Natural killer cell (primary cell): ENCODE data around the gene RERE. TPM values are rescaled to one million over a fixed set of nuclear protein-coding genes. Genes with fewer than 3 reads are reported as not detected.

Experiments
- ATAC-seq, 3 donors: fragments of 150-1000 bp in 2 of 3; fragments of 200-7000 bp in 1 of 3; cut with Tn5 transposase; 1 replicate in 1 of 3; 2 replicates in 2 of 3; pipeline ENCODE4 v1.10.0; 2021; ENCODE audit warnings: mild to moderate bottlenecking in 2 of 3, moderate library complexity in 2 of 3
- DNase-seq, 2 donors: peaks; one replicate each; pipeline versions ENCODE4 v3.0.0 to v3.0.0-alpha.2; 2013 to 2021; ENCODE audit warnings: mixed read lengths in 1 of 2
- H3K27ac ChIP-seq: one replicate; pipeline ENCODE4 v1.5.1; 2013; ENCODE audit warnings: mild to moderate bottlenecking, low read length
- H3K27me3 ChIP-seq: one replicate; pipeline ENCODE4 v1.6.1; 2013; ENCODE audit warnings: low read length; ENCODE audit not compliant: control insufficient read depth, insufficient read depth
- H3K36me3 ChIP-seq: one replicate; pipeline ENCODE4 v1.6.1; 2013; ENCODE audit warnings: low read length; ENCODE audit not compliant: control insufficient read depth, insufficient read depth
- H3K4me1 ChIP-seq: one replicate; pipeline ENCODE4 v1.6.1; 2013; ENCODE audit warnings: low read length; ENCODE audit not compliant: control insufficient read depth, insufficient read depth
- H3K4me3 ChIP-seq: one replicate; pipeline ENCODE4 v1.5.1; 2013; ENCODE audit warnings: low read length
- H3K9me3 ChIP-seq: one replicate; pipeline ENCODE4 v1.6.1; 2013; ENCODE audit warnings: low read length; ENCODE audit not compliant: control insufficient read depth, insufficient read depth
- H3K27ac Mint-ChIP-seq, 2 donors: one replicate each; pipeline ENCODE4 v1.8.0; 2022; ENCODE audit warnings: mild to moderate bottlenecking in 2 of 2, mixed read lengths in 2 of 2, moderate library complexity in 1 of 2
- H3K27me3 Mint-ChIP-seq, 2 donors: one replicate each; pipeline ENCODE4 v1.8.0; 2022; ENCODE audit warnings: low read depth in 2 of 2, mixed read lengths in 2 of 2
- H3K36me3 Mint-ChIP-seq: one replicate; pipeline ENCODE4 v1.8.0; 2022; ENCODE audit warnings: mixed read lengths
- H3K4me1 Mint-ChIP-seq, 2 donors: one replicate each; pipeline ENCODE4 v1.8.0; 2022; ENCODE audit warnings: mixed read lengths in 2 of 2
- H3K4me3 Mint-ChIP-seq: one replicate; pipeline ENCODE4 v1.8.0; 2022; ENCODE audit warnings: mild to moderate bottlenecking, moderate library complexity, mixed read lengths
- H3K9me3 Mint-ChIP-seq, 2 donors: one replicate each; pipeline ENCODE4 v1.8.0; 2022; ENCODE audit warnings: mixed read lengths in 2 of 2
- WGBS: methylation state at CpG from one replicate; pipeline ENCODE4 v1.1.7; 2013; ENCODE audit warnings: missing lambda C conversion rate; ENCODE audit not compliant: insufficient coverage; 5-methylcytosine and 5-hydroxymethylcytosine counted together
- intact Hi-C: fragments of 100-400 bp; cut with micrococcal nuclease; formaldehyde crosslinking; loops from one replicate; pipeline ENCODE4 v1.14.2; 2022
- total RNA-seq, 4 donors: library from RNA; stranded (reverse); fragments of 120-200 nt in 1 of 4; gene quantifications; one replicate each; pipeline versions ENCODE4 v1.2.3 to v1.2.4, GENCODE V29; 2013 to 2022
- TF ChIP-seq, protein P1 (sequence below): fragments of 200-600 bp; IDR thresholded peaks from one replicate; pipeline ENCODE4 v1.8.0; 2022; ENCODE audit warnings: antibody characterized with exemption

Gene RERE
- total RNA-seq, 3 donors from 2014 or later (not counting 1 experiment from before 2014, with no cell fraction given): 67.7 to 76.0 (median 73.0) TPM

DNA sequence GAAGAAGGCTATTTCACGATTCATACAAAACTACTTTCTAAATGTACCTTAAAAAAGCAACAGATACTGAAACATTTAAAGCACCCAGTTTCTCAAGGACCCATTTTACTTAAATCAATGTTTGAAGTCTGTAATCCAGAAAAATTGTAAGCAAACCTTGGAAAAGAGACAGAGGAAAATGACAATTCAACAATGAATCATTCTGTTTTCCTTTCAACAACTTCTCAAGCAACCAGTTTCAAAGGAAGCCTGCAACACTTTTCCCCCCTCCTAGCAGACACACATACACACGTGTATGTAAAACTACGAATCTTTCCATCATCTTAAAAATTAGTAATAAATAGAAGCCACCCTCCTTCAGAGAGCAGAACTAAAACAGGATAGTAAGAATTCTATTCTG is 1.2 kb downstream of the RERE start:
- DNase-seq: peak in 1 of 2 donors; percentile 15
- intact Hi-C loops: loop anchor here (5.0 kb wide), 2 partner anchors 61 to 114 kb away; partner anchors contain the start of gene ENO1

DNA sequence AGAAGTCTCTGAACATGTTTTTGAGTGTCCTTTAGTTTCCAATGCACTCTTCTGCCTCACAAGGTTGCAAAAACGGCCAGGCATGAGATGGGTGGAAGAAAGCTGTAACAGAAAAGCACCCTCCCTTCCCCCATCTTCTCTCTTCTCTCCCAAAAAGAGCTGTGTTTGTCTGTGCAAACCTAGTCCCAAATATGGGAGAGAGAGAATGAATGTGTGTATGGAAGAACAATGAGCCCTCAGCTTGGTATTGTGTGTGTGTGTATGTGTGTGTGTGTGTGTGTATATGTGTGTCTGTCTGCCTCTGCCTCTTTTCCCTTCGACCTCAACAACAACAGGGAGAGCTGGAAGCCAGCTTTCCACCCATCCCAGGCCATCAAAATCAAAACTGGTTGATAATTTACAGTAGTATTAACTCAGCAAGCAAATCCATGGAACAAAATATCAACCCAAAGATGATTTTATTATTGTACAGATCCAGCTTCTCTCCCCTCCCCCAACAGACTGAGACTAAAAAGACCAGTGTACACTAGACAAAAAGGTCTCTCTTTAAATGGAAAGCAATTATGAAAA is 1.8 kb downstream of the RERE start:
- intact Hi-C loops: loop anchor here (5.0 kb wide), 2 partner anchors 62 to 113 kb away; partner anchors contain the start of gene ENO1
- Mint-ChIP-seq H3K27me3 (no peaks in the 10 kb centered on the region), H3K27ac (peak overlapping the region; percentile 92 to 95), H3K4me3 (peak overlapping the region; percentile 94), H3K9me3 (no peaks in the 10 kb centered on the region), H3K36me3 (no peaks in the 10 kb centered on the region), H3K4me1 (peaks cover 37 to 39% of the 10 kb centered on the region in 2 donors)
- Histone ChIP-seq H3K36me3 (no peaks in the 10 kb centered on the region), H3K27me3 (no peaks in the 10 kb centered on the region), H3K9me3 (no peaks in the 10 kb centered on the region), H3K4me3 (no peak overlapping the region), H3K27ac (peak overlapping the region; percentile 10), H3K4me1 (peaks cover 2% of the 10 kb centered on the region)
- TF ChIP-seq, protein P1, sequence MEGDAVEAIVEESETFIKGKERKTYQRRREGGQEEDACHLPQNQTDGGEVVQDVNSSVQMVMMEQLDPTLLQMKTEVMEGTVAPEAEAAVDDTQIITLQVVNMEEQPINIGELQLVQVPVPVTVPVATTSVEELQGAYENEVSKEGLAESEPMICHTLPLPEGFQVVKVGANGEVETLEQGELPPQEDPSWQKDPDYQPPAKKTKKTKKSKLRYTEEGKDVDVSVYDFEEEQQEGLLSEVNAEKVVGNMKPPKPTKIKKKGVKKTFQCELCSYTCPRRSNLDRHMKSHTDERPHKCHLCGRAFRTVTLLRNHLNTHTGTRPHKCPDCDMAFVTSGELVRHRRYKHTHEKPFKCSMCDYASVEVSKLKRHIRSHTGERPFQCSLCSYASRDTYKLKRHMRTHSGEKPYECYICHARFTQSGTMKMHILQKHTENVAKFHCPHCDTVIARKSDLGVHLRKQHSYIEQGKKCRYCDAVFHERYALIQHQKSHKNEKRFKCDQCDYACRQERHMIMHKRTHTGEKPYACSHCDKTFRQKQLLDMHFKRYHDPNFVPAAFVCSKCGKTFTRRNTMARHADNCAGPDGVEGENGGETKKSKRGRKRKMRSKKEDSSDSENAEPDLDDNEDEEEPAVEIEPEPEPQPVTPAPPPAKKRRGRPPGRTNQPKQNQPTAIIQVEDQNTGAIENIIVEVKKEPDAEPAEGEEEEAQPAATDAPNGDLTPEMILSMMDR: no peak
- no peak for ATAC-seq
- DNase-seq: peak in 1 of 2 donors; percentile 19
- 17% methylated on average over 1 of the region's 2 CpGs for WGBS

More for the DNA sequence above, 1.2 kb downstream of the RERE start:
- Mint-ChIP-seq H3K4me3 (peak overlapping the region; percentile 94), H3K9me3 (no peaks in the 10 kb centered on the region), H3K27ac (peak overlapping the region; percentile 92 to 95), H3K27me3 (no peaks in the 10 kb centered on the region), H3K36me3 (no peaks in the 10 kb centered on the region), H3K4me1 (peaks cover 35 to 39% of the 10 kb centered on the region in 2 donors)
- H3K9me3 ChIP-seq: no peaks in the 10 kb centered on the region
- TF ChIP-seq, protein P1: no peak
- peak overlapping the region; percentile 99 for H3K4me3 ChIP-seq
- no peaks in the 10 kb centered on the region for H3K27me3 ChIP-seq
- peaks cover 2% of the 10 kb centered on the region for H3K4me1 ChIP-seq
- ATAC-seq: no peak
- peak overlapping the region; percentile 98 for H3K27ac ChIP-seq
- 0% methylated on average over 2 of the region's 3 CpGs for WGBS
- H3K36me3 ChIP-seq: no peaks in the 10 kb centered on the region

DNA sequence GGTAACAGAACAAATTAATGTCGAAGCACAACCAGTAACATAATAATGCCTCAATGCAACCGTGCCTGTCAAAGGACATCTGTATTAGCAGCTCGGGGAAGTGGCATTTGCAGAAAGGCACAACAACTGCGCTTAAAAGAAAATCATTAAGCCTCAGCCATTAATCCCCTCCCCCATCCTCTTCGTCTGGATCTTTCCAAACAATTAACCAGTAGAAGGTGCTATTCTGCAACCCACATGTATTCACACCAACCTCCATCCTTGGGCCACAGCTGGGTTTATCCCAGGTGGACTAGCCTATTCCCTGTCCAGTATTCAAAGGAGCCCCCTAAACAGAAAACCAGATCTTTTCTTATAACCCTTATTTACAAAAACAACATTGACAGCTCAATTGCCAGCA is 2.6 kb downstream of the RERE start:
- Mint-ChIP-seq H3K4me1 (peaks cover 39% of the 10 kb centered on the region in 2 donors), H3K36me3 (no peaks in the 10 kb centered on the region), H3K4me3 (peak overlapping the region; percentile 94), H3K27ac (peak overlapping the region; percentile 92 to 95), H3K27me3 (no peaks in the 10 kb centered on the region), H3K9me3 (no peaks in the 10 kb centered on the region)
- H3K27me3 ChIP-seq: no peaks in the 10 kb centered on the region
- TF ChIP-seq, protein P1: no peak
- H3K4me3 ChIP-seq: no peak overlapping the region
- no peak for ATAC-seq
- peak in 1 of 2 donors; percentile 33 for DNase-seq
- H3K9me3 ChIP-seq: no peaks in the 10 kb centered on the region
- H3K4me1 ChIP-seq: peaks cover 2% of the 10 kb centered on the region
- H3K36me3 ChIP-seq: no peaks in the 10 kb centered on the region
- WGBS: 46% methylated on average over 5 of the region's 5 CpGs
- H3K27ac ChIP-seq: no peak overlapping the region
- intact Hi-C loops: loop anchor here (5.0 kb wide), 2 partner anchors 62 to 113 kb away; partner anchors contain the start of gene ENO1
